Stimulated activated CD4-positive, alpha-beta T cell treated with anti-CD3 and anti-CD28 coated beads, Interleukin-1b, Interleukin-23, amount 100 ng/mL, for 1 hour (primary cell): Measurements from ENCODE around the gene RMI1.
A peak's percentile ranks its signal among the peaks of the same experiment; 100 is the strongest.
"Not testable (repeated sequence)": the region's sequence is repeated elsewhere in the genome, so short reads cannot be mapped to it uniquely, and the experiment has no call there.

Source experiments
- DNase-seq, 2 donors: peaks; one replicate each; pipeline ENCODE4 v3.0.0-alpha.2; 2020; ENCODE audit warnings: low read depth in 2 of 2

Gene RMI1

GRCh38 chr9:83980395-83981125 lies at the start of gene RMI1:
Gene RMI1 (plus strand): TSS chr9:83980805. CDS start chr9:84000987, 20,182 bp downstream.
- peak; percentile 99 for DNase-seq

- DNase-seq: no peak
Measured at GRCh38 chr9:83930881-83931280, 49.7 kb upstream of the RMI1 start.

- DNase-seq: no peak
Measured at GRCh38 chr9:83932011-83932410, 48.6 kb upstream of the RMI1 start.

GRCh38 chr9:83932851-83933250 lies 47.8 kb upstream of the RMI1 start:
- no peak for DNase-seq

GRCh38 chr9:83933790-83934189 lies 46.8 kb upstream of the RMI1 start:
- no peak for DNase-seq

- no peak for DNase-seq
Measured at GRCh38 chr9:83934569-83935275, 45.9 kb upstream of the RMI1 start.

- DNase-seq: no peak
Measured at GRCh38 chr9:83935276-83935935, 45.2 kb upstream of the RMI1 start.

GRCh38 chr9:83936523-83936922 lies 44.1 kb upstream of the RMI1 start:
- no peak for DNase-seq

- no peak for DNase-seq
Measured at GRCh38 chr9:83937861-83938455, 42.6 kb upstream of the RMI1 start.

GRCh38 chr9:83940590-83941303 lies 39.9 kb upstream of the RMI1 start:
- no peak for DNase-seq

GRCh38 chr9:83948096-83948495 lies 32.5 kb upstream of the RMI1 start:
- not testable (repeated sequence) for DNase-seq

GRCh38 chr9:83956086-83956435 lies 24.5 kb upstream of the RMI1 start:
- no peak for DNase-seq

- DNase-seq: peak in 1 of 2 donors; percentile 29
Measured at GRCh38 chr9:83956436-83957247, 24.0 kb upstream of the RMI1 start.

GRCh38 chr9:83957248-83957513 lies 23.4 kb upstream of the RMI1 start:
- no peak for DNase-seq

GRCh38 chr9:83959061-83959460 lies 21.5 kb upstream of the RMI1 start:
- no peak for DNase-seq

- no peak for DNase-seq
Measured at GRCh38 chr9:83960991-83961390, 19.6 kb upstream of the RMI1 start.

GRCh38 chr9:83962165-83962564 lies 18.4 kb upstream of the RMI1 start:
- DNase-seq: no peak

GRCh38 chr9:83964973-83965349 lies 15.6 kb upstream of the RMI1 start:
- no peak for DNase-seq

- DNase-seq: no peak
Measured at GRCh38 chr9:83965350-83966208, 15.0 kb upstream of the RMI1 start.

GRCh38 chr9:83966209-83966582 lies 14.4 kb upstream of the RMI1 start:
- DNase-seq: no peak
